Progenitor cell of endocrine pancreas (in vitro differentiated cells): ENCODE measurements around the gene SPG11. TPM values are rescaled to one million over a fixed set of nuclear protein-coding genes. Genes with fewer than 3 reads are reported as not detected.
"Not testable (repeated sequence)": the region's sequence is repeated elsewhere in the genome, so short reads cannot be mapped to it uniquely, and the experiment has no call there.

ENCODE experiments used
- DNase-seq: peaks from one replicate; pipeline ENCODE4 v3.0.0; 2021; ENCODE audit warnings: low spot score; ENCODE audit not compliant: unreplicated experiment
- H3K27ac Mint-ChIP-seq: 2 replicates; pipeline ENCODE4 v1.8.0; 2021; ENCODE audit warnings: mild to moderate bottlenecking, moderate library complexity, mixed read lengths
- H3K27me3 Mint-ChIP-seq: 2 replicates; pipeline ENCODE4 v1.8.0; 2021; ENCODE audit warnings: mixed read lengths
- H3K36me3 Mint-ChIP-seq: 2 replicates; pipeline ENCODE4 v1.8.0; 2022; ENCODE audit warnings: mixed read lengths; ENCODE audit not compliant: insufficient read depth
- H3K4me1 Mint-ChIP-seq: 2 replicates; pipeline ENCODE4 v1.8.0; 2021; ENCODE audit warnings: low read depth, mixed read lengths
- H3K4me3 Mint-ChIP-seq: 2 replicates; pipeline ENCODE4 v1.8.0; 2021; ENCODE audit warnings: low read depth, mild to moderate bottlenecking, moderate library complexity, mixed read lengths
- H3K9me3 Mint-ChIP-seq: 2 replicates; pipeline ENCODE4 v1.8.0; 2021; ENCODE audit warnings: low read depth, mixed read lengths
- total RNA-seq: library from RNA; stranded (reverse); gene quantifications from 2 replicates; pipeline ENCODE4 v1.2.1, GENCODE V29; 2021
- TF ChIP-seq, protein P1 (sequence below): fragments of 200-600 bp; sonication (generic); IDR thresholded peaks from one replicate; pipeline ENCODE4 v1.5.0; 2021; ENCODE audit warnings: antibody characterized with exemption, mild to moderate bottlenecking; ENCODE audit not compliant: unreplicated experiment

The SPG11 gene
- total RNA-seq, 1 donor from 2014 or later = 96.4 TPM

DNA sequence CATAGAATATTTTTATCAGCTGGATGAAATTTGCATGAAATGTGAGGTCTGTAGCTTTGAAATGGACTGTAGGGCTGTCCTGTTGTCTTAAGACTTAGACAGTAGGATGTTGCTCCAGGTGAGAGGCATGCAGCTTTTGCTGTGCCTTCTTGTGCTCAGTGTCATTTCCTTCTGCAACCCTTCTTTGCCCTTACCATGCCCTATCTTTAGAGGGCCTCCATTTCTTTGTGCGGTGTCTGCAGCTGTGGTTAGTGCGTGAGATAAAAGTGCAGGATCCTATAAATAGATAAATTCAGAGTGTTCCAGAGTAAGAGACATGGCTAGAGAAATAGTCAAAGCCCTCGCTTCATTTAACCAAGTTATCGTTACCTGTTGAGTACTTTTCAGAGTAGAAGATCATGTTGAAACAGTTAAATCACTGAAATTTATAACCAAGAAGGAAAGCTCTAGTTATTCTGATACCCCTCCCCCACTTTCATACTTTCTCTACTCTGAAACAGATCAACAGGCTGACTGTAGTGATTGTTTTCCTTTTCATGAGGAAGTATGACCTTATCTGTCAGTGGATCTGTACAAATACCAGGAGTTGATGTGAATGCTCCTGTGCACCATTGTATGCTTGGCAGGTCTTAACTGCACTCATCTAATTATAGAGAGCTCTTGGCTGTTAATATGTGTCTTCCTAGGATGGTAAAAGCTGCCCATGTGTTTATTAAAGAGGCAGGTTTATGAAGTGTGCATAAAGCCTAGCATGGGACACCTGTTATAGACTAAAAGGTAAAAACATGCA lies 108.3 kb downstream of the SPG11 start:
- Mint-ChIP-seq H3K4me1 (no peaks in the 10 kb centered on the region), H3K9me3 (no peaks in the 10 kb centered on the region), H3K36me3 (peaks cover 25% of the 10 kb centered on the region), H3K27me3 (no peaks in the 10 kb centered on the region), H3K27ac (no peak overlapping the region), H3K4me3 (no peak overlapping the region)
- TF ChIP-seq, protein P1, sequence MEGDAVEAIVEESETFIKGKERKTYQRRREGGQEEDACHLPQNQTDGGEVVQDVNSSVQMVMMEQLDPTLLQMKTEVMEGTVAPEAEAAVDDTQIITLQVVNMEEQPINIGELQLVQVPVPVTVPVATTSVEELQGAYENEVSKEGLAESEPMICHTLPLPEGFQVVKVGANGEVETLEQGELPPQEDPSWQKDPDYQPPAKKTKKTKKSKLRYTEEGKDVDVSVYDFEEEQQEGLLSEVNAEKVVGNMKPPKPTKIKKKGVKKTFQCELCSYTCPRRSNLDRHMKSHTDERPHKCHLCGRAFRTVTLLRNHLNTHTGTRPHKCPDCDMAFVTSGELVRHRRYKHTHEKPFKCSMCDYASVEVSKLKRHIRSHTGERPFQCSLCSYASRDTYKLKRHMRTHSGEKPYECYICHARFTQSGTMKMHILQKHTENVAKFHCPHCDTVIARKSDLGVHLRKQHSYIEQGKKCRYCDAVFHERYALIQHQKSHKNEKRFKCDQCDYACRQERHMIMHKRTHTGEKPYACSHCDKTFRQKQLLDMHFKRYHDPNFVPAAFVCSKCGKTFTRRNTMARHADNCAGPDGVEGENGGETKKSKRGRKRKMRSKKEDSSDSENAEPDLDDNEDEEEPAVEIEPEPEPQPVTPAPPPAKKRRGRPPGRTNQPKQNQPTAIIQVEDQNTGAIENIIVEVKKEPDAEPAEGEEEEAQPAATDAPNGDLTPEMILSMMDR = no peak
- no peak for DNase-seq

DNA sequence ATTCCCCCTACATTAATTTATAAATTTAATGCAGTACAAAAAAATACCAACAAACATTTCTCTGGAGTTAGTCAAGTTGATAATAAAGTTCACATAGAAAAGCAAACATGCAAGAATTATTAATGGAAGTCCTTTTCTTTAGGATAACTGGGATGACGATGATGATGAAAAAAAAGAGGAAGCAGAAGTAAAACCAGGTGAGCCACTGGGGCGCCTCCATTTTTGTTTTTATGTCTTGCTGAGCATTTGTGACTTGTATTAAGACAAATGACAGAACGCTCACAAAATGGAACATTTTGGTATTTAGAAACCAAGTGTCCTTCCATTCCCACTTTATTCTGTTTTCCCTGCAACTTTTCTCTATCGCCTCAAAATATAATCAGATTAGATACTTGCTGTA lies 112.7 kb downstream of the SPG11 start:
- H3K4me3 Mint-ChIP-seq = no peak overlapping the region
- no peaks in the 10 kb centered on the region for H3K27me3 Mint-ChIP-seq
- peaks cover 2% of the 10 kb centered on the region for H3K4me1 Mint-ChIP-seq
- H3K27ac Mint-ChIP-seq = no peak overlapping the region
- H3K36me3 Mint-ChIP-seq = peaks cover 15% of the 10 kb centered on the region
- TF ChIP-seq, protein P1 = no peak
- no peak for DNase-seq
- H3K9me3 Mint-ChIP-seq = no peaks in the 10 kb centered on the region

DNA sequence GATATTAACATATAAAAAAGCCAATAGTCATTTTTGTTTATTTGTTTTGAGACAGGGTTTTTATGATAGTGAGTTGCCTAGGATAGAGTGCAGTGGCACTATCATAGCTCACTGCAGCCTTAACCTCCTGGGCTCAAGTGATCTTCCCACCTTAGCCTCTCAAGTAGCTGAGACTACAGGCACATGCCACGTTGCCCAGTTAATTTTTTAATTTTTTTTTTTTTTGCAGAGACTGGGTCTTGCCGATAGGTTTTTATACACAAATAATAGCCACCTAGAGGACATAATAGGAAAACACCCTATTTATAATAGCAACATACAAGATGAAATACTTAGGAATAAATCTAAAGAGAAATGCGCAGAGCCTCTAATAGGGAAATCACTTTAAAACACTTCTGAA lies 113.2 kb downstream of the SPG11 start:
- Mint-ChIP-seq H3K9me3 (no peaks in the 10 kb centered on the region), H3K4me3 (no peak overlapping the region)
- no peak for DNase-seq

DNA sequence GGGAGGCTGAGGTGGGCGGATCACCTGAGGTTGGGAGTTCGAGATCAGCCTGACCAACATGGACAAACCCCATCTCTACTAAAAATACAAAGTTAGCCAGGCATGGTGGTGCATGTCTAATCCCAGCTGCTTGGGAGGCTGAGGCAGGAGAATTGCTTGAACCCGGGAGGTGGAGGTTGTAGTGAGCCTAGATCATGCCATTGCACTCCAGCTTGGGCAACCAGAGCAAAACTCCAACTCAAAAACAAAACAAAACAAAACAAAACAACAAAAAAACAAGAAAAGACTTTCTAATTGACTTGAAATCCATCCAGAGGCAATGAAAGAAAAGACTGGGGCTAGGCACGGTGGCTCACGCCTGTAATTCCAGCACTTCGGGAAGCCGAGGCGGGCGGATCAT lies 114.3 kb downstream of the SPG11 start:
- not testable (repeated sequence) for H3K4me3 Mint-ChIP-seq, H3K27me3 Mint-ChIP-seq

More for the DNA sequence above, 113.2 kb downstream of the SPG11 start:
- Mint-ChIP-seq H3K27me3 (no peaks in the 10 kb centered on the region), H3K4me1 (peaks cover 2% of the 10 kb centered on the region), H3K27ac (no peak overlapping the region), H3K36me3 (peaks cover 13% of the 10 kb centered on the region)
- TF ChIP-seq, protein P1 = peak; percentile 36

DNA sequence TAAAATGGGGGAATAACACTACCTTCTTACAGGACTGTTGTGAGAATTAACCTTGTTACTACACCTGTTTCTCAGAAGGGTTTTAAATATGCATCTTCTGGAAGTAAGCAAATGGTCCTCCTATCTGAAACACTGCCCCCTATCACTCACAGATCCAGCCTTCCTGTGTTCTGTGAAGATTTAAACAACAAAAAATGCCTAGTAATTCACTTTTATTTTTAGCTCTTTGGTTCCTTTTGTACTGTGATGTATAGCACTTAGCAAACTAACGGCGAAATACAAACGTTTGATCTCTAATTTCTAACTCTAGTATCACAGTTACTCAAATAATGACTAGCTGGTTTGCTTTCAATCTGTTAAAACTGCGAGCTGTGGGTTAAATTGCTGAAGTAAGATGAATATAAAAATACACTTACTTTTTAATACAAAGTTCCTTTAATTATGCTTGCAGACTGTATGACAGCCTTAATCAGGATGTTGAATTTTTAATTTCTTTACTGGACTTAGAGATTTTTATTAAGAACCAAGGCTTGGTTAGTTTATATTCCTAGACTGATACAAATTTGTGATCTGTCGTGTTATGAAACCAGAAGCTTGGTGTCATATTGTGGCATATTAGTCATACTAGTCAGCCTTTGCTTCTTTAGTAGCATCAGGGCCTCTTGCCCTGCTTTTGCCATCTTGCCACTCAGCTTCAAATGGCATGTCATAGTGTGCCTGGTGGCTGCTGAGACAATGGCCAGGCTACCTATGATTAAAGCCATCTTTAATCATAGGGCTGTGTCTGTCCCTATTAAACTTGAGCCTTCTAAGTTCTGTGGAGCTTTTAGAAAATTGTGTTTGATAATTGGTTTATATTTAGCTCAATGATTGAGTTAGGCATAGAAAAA lies 117.3 kb downstream of the SPG11 start:
- Mint-ChIP-seq H3K36me3 (peaks cover 15% of the 10 kb centered on the region), H3K4me1 (peaks cover 3% of the 10 kb centered on the region), H3K4me3 (no peak overlapping the region), H3K27me3 (no peaks in the 10 kb centered on the region), H3K9me3 (no peaks in the 10 kb centered on the region), H3K27ac (no peak overlapping the region)
- no peak for DNase-seq
- TF ChIP-seq, protein P1 = peak; percentile 38

More for the DNA sequence above, 114.3 kb downstream of the SPG11 start:
- H3K9me3 Mint-ChIP-seq, H3K4me1 Mint-ChIP-seq, H3K27ac Mint-ChIP-seq, DNase-seq: not testable (repeated sequence)
- peaks cover 11% of the 10 kb centered on the region for H3K36me3 Mint-ChIP-seq

DNA sequence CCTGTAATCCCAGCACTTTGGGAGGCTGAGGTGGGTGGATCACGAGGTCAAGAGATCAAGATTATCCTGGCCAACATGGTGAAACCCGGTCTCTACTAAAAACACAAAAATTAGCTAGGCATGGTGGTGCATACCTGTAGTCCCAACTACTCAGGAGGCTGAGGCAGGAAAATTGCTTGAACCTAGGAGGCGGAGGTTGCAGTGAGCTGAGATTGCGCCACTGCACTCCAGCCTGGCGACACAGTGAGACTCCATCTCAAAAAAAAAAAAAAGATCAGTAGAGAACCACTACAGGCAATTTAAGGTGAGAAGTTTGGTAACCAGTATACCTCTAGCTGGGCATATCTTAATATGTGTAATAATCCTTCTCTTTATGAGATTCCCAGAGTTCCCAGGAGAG lies 118.7 kb downstream of the SPG11 start:
- DNase-seq, H3K4me1 Mint-ChIP-seq, H3K9me3 Mint-ChIP-seq, H3K4me3 Mint-ChIP-seq, H3K27me3 Mint-ChIP-seq: not testable (repeated sequence)
- peaks cover 14% of the 10 kb centered on the region for H3K36me3 Mint-ChIP-seq
- peak overlapping the region; percentile 67 for H3K27ac Mint-ChIP-seq
